PC-3 (cell line): ENCODE measurements around the gene BAAT.

ENCODE experiments used
- EZH2 ChIP-seq: fragments of 300-600 bp; sonication (generic); IDR thresholded peaks from one replicate; pipeline ENCODE4 v1.6.1; 2017; ENCODE audit warnings: antibody characterized with exemption, mild to moderate bottlenecking, low read length; ENCODE audit not compliant: unreplicated experiment
- TF ChIP-seq, protein P1 (sequence below): fragments of 300-600 bp; sonication (generic); conservative IDR thresholded peaks from 2 replicates; pipeline ENCODE4 v1.5.1; 2017; ENCODE audit warnings: antibody characterized with exemption, low read depth, mild to moderate bottlenecking, low read length

DNA sequence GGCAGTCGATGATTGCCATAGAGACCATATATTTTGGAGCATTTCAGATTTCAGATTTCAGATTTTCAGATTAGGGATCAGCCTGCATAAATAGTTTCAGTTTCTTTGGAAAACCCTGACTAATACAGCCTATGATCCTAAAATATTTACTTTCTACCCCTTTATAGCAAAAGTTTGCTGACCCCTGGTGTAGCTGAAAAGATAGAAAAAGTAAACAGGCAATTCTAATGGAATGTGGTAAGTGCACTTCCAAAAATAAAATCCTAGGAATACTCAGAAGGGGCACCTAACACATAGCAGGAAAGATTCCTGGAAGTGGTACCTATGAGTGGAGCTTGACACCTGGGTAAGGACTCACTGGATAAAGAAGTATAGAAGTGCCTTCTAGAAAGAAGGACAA, 34.5 kb downstream of the BAAT start:
- TF ChIP-seq, protein P1, sequence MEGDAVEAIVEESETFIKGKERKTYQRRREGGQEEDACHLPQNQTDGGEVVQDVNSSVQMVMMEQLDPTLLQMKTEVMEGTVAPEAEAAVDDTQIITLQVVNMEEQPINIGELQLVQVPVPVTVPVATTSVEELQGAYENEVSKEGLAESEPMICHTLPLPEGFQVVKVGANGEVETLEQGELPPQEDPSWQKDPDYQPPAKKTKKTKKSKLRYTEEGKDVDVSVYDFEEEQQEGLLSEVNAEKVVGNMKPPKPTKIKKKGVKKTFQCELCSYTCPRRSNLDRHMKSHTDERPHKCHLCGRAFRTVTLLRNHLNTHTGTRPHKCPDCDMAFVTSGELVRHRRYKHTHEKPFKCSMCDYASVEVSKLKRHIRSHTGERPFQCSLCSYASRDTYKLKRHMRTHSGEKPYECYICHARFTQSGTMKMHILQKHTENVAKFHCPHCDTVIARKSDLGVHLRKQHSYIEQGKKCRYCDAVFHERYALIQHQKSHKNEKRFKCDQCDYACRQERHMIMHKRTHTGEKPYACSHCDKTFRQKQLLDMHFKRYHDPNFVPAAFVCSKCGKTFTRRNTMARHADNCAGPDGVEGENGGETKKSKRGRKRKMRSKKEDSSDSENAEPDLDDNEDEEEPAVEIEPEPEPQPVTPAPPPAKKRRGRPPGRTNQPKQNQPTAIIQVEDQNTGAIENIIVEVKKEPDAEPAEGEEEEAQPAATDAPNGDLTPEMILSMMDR, result no peak
- no peak for TF ChIP-seq EZH2
